Measurements from ENCODE around the gene NEK5.
"Not testable (repeated sequence)": the region's sequence is repeated elsewhere in the genome, so short reads cannot be mapped to it uniquely, and the experiment has no call there.

GRCh38 chr13:52171686-52172085 is 42.8 kb upstream of the NEK5 start:
- not testable (repeated sequence) for TF ChIP-seq CTCF, POLR2A (IDR thresholded peaks at IDR 0.05)

Measured in body of pancreas (tissue), 4 donors.